Inferior parietal cortex (tissue), 1 donor: ENCODE measurements around the gene IL36B.

Source experiments
- DNase-seq: peaks from one replicate; pipeline ENCODE4 v3.0.0-alpha.2; 2016; ENCODE audit errors: extremely low spot score

The IL36B gene

DNA sequence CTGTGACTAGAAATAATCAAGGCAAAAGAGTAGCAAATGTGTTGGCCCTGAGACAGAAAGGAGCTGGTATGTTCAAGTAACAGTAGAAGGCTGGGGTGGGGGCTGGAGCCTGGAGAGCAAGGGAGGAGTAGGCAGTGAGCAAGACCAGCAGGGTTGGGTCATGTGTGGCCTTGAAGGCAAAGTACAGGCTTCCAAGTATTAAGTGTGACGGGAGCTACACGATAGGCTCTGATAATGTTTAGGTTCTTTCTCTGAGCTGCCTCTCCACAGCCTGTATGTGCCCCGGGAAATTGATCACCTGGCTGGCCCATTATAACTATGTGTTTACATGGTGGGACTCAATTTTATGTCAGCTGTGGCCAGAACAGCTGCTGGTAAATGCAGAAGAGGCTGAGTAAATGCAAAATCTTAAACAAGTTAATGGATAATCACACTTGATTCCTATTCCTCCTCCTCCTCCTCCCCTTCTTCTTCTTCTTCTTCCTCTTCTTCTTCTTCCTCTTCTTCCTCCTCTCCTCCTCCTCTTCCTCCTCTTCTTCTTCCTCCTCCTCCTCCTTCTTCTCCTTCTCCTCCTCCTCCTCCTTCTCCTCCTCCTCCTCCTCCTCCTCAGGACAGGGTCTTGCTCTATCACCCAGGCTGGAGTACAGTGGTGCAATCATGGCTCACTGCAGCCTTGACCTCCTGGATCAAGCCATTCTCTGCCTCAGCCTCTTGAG is 24.4 kb upstream of the IL36B start:
- no peak for DNase-seq

DNA sequence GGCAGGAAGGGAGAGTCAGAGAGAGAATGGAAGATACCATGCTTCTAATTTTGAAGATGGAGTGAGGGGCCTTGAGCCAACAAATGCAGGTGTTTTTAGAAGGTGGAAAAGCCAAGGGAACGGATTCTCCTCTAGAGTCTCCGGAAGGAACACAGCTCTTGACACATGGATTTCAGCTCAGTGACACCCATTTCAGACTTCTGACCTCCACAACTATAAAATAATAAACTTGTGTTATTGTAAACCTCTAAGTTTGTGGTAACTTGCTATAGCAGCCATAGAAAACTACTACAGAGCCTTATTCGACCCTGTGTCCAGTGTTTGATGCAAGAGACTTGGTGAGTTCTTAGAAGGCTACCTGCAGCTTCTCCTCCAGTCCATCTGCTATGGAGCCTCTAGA is 22.9 kb upstream of the IL36B start:
- DNase-seq = no peak

DNA sequence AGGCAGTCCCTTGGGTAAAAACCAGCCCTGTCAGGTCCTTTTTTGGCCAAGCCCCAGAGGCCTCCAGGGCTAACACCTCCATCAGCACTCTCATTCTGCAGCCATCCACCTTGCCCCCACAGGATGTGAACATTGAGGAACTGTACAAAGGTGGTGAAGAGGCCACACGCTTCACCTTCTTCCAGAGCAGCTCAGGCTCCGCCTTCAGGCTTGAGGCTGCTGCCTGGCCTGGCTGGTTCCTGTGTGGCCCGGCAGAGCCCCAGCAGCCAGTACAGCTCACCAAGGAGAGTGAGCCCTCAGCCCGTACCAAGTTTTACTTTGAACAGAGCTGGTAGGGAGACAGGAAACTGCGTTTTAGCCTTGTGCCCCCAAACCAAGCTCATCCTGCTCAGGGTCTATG is 22.4 kb upstream of the IL36B start:
- no peak for DNase-seq

DNA sequence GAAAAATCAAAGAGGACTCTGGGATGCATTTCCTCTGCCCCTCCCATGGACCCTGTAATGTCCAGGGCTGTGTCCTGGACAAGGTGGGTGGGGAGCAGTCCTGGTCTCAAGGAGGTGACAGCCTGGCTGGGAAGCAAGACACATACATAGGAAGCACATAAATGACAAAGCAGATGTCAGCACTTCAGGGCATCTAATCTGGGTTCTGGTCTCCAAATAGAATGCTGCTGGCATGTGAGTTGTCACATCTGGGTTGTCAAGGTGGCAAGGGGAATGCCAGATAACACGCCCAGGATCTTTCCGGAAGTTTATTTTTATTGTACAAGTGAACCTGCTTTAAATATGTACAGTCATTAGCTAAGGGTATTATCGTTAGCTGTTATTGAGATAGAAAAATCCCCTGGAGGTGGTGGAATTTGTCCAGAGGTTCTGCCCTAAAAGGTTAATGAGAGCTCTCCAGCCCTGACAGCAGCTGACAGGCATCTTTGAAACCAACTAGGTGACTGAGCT is 20.7 kb upstream of the IL36B start:
- no peak for DNase-seq

DNA sequence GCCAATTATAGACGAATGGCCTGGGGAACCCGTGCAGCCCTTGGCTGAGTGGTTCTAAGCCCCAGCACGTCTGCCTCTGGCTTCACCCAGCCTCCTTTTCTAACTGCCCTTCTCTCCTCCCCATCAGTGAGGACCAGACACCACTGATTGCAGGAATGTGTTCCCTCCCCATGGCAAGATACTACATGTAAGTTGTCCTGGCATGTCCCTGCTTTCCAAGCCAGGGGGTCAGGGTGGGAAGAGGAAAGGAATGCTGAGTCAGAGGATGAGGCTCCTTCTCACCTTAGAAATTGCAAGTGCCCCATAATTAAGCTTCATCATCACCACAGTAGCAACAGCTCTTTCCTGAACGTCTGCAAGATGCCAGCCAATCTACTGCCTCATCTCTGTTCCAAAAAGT is 19.9 kb upstream of the IL36B start:
- no peak for DNase-seq

DNA sequence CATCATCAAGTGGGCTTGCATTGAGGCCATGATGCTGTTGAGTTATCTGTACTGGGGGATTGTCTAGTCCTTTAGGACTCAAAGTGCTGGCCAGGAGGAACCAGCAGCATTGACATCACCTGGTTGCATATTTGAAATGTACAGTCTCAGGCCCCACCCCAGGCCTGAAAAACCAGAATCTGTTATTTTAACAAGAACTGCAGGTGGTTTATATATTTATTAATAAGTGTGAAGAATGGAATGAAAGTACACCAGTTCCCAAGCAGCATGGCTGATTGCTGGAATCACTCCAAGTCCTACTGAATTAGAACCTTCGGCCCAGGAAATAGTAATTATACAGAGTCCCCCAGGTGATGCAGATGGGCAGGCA is 17.9 kb upstream of the IL36B start:
- DNase-seq = no peak

DNA sequence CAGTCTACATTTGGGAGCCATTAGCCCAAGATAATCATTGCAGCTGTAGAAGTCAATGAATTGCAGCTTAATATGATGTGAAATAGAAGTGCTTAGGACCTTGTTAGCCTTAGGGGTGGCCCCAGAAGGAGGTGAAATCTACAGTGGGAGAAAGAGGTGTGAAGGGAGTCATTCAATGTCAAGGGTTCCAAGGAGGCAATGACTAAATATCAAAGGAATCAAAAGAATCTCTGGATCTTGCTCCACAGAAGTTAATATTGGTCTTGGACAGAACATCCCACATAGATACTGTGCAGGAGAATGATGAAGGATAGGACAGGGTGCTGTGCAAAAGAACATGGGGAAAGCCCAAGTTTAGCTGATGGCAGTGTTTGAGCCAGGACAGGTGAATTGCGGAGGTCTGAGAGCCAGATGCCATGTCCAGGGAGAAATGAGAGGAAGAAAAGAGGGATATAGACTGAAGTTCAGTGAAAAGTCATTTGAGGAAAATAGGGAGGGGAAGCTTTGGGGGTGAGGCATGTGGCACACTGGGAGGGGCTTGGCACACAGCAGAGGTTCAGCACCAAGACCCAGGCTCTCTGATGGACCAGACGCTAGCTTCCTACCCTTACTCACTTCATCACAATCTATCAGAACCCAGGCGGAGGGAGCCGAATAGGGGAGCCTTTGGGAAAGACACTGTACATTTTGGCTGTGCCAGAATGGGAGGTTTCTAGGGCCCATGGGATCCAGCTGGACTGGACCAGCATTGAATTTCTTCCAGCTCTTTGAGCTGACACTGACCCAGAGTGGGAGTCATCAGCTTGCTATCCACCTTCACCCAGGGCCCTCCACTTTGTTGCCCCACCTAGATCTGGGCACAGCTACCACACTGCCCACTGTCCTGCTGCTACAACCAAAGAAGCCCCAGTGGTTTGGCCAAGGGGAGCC is 17.3 kb upstream of the IL36B start:
- no peak for DNase-seq

DNA sequence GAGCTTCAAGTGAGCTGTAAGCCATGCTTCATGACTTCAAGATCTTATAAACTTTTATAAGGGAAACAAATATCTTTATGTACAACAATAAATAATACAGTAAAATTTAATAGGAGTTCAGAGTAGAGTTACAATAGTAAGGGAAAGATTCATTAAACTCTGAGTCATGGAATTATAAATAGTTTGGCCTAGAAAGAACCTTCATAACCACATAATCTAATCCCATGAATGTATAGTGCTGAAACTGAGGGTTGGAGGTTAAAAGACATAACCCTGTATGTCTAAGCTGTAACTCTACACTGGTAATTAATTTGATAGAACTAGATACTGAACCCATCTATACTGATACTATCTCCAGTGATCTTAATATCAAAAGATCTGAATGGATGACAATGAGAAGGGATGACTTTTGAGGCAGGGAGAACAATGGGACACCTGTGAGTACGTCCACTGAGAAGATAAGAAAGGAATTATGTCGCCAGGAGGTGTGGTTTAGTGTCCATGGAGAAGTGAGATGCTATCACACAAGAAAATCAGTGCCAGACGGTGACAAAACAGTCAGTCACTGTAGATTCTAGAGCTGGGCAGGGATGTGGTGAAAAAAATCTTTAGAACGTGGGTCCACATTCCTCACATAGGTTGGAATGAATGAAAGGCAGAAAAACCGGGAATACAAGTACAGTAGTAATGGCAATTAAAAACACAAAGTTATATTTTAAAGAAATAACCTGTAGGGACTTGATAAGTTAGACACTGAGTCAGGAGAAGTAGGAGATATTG is 16.2 kb upstream of the IL36B start:
- DNase-seq = no peak

DNA sequence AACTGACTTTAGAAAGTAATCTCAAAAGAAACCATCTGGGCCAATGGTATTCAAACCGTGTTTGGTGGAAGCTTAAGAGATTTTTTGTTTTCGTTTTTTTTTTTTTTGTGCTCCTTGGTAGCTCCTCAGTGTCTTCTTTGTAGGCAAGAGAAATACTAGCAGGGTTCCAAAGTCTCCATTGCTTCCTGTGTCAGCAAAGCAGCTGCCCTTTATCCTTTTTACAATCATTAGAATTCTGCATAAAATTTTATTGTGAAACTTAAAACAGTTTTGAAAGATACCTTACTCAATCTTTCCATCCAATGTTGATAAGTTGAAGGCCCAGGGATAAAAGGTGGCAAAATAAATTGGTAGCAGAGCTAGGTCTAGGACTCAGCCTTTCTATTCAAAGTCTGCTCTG is 15.6 kb upstream of the IL36B start:
- no peak for DNase-seq

DNA sequence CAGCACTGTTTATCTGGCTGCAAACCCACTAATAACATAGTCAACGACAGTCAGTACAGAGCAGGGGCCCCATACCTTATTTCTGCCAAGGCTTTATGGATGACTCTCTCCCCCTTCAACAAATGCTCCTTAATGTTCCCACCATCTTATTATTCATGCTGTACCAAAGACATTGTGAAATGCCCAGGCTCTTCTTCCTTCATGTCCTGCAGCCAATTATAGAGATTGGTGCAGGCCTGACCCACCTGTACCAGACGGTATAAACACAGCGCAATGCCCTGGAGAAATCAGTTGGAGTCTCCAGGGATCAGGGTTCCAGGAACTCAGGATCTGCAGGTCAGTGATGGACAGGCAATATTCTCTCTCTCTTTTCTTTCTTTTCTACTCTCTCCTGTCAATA is 15.0 kb upstream of the IL36B start, which contains the start of gene IL1F10:
Gene IL1F10 (plus strand): TSS at position 290 of the 400 bp plus-strand sequence. CDS start 4,769 bp downstream, outside the sequence.
- no peak for DNase-seq

DNA sequence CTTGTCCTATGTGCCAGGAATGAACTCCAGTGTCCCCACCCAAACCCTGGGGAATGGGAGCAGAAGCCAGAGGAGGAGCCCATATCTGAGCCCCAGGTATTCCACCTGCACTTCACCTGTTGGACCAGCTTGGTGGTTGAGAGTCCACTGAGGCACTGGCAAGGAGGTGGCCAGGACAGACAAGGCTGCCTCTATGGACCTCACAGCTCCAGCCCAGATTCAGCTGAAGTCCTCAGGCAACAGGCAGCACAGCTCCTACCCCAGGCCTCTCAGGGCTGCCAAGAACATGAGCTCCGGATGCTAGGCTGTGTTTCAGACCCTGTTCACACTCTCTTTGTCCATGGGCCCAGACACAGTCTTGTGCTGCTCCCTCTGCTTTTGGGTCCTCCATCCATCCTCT is 12.2 kb upstream of the IL36B start:
- no peak for DNase-seq

DNA sequence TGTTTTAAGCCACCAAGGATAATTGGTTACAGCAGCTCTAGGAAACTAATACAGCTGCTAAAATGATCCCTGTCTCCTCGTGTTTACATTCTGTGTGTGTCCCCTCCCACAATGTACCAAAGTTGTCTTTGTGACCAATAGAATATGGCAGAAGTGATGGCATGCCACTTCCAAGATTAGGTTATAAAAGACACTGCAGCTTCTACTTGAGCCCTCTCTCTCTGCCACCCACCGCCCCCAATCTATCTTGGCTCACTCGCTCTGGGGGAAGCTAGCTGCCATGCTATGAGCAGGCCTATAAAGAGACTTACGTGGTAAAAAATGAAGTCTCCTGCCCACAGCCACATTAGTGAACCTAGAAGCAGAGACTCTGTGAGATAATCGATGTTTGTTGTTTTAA is 11.6 kb upstream of the IL36B start:
- no peak for DNase-seq

DNA sequence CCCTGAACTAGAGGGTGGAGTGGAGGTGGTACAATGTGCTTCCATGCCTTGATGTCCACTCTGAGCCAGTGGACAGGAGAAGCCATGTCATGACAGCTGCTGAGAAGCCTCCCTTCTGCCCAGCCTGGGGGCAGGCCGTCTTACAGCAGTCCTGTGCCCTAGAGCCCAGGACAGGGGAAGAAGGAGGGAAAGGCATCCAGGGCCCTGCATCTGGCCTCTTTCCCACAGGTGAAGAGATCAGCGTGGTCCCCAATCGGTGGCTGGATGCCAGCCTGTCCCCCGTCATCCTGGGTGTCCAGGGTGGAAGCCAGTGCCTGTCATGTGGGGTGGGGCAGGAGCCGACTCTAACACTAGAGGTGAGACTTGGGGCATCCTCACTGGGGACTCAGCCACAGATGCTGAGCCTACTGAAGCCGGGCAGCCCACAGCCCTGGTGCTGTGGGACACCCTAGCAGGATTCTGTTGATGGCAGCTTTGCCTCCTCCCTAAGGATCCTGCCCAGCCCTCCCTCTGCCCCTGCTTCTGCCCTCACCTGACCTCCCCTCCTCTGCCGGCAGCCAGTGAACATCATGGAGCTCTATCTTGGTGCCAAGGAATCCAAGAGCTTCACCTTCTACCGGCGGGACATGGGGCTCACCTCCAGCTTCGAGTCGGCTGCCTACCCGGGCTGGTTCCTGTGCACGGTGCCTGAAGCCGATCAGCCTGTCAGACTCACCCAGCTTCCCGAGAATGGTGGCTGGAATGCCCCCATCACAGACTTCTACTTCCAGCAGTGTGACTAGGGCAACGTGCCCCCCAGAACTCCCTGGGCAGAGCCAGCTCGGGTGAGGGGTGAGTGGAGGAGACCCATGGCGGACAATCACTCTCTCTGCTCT is 9.5 kb upstream of the IL36B start:
- DNase-seq = no peak

DNA sequence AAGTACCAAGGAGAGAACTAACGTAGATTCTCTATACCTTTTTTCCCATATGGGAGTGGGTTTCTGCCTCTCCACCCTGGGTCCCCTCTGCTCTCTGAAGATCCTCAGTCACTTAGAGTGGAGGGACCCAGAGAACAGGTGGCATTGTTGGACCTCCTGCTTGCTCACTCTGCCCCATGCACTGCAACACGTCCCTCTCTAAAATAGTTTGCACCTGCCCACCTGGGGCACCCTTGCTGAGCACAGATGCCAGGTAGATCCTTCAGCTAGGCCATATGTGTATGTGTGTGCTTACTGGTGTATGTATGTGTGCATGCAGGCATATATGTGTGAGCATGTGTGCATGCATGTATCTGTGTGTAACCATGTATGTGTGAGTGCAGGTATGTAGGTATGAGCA is 8.6 kb upstream of the IL36B start:
- DNase-seq = no peak

DNA sequence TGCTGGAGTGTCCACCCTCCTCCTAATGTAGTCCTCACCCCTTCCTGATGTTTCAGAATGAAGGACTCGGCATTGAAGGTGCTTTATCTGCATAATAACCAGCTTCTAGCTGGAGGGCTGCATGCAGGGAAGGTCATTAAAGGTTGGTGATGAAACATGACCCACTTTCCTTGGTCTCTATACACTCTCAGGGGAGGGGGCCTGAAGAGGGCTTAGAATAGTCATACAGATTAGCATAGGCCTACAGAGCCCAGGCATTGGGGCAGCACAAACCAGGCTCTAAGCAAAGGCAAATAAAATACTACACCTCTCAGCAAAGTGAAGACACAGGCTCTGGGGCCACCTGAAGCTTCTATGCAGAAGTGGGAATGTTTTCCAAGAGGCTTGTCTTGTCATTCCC is 8.1 kb upstream of the IL36B start:
- no peak for DNase-seq

DNA sequence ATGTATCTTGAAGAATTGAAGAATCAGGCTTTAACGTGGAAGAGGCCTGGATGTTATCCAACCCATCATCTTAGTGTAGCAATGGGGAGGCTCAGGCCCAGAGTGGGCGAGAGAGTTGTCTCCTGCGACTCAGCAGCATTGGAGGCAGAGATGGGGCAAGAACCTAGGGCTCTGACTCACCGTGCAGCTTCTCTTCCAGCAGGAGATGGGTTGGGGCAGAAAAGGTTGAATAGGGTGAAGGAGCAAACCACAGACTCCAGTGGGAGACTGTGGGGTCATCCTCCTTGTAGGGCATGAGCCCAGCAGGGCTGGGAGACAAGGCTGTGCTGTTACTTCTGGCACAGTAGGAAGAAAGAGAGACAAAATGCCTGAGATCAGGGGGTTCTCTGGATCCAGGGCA is 7.7 kb upstream of the IL36B start:
- no peak for DNase-seq

DNA sequence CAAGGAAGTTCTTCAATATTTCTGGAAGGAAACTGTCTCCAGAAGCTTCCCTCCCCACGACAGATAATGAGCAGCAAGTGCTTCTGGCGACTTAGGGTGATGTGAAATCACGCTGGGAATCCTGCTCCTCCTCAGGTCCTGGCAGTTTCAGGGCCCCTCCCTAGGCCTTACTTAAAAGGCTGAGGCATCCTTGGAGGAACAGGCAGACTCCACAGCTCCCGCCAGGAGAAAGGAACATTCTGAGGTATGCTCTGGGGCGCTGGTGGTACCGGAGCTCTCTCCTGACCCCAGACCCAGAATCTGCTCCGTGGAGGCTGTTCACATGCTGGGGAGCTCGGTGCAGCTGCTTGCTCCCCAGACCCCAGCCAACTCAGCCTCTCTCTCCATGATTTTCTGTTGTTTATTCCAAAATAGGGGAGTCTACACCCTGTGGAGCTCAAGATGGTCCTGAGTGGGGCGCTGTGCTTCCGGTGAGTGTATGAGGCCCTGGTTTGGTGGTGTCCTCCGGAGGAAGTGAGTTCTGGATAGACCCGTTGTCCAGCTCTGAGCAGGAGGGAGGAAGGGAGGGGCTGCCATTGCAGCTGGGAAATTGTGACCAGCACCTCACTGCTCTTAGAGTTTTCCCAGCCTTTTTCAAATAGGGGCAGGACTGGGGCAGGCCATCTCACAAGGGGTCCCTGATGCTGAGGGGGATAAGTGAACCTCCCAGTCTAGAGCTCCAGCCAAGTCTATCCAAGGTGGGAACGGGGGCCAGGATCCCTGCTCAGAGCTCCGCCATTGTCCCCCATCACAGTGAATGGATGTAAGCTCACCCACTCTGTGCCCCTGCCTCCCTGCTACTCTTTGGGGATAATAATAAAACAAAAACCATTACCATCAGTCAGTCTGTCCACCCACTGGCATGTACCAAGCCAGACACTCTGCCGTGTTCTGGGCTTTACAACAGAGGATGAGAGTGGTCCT is 6.6 kb upstream of the IL36B start, which contains the start of gene IL36RN:
Gene IL36RN (plus strand): TSS at position 201 of the 963 bp plus-strand sequence. CDS start 241 bp downstream, at position 442.
- DNase-seq = no peak

DNA sequence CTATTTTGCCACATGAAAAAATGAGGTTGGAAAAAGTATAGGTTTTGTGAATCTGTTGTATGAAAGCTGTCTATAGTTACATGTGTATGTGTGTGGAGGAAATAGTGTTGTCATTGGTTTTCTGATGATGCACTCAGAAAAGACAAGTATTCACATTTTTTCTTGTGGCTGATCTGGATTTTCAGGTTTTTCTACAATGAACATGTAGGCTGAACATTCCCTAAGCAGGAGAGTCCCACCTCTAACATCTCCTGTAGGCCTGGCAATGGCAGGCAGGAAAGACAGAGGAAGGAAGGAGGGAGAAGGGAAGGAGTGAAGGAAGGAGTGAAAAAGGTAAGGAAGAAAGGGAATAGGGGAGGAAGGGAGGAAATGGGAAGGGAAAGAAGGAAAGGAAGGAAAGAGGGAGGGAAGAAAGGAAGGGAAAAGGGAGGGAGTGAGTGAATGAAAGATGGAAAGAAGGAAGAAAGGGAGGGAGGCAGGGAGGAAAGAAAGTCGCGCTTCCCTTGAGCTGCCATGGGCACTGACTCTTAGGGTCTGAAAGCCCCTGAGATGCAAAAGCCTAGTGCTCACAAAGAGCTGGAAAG is 5.8 kb upstream of the IL36B start:
- DNase-seq = no peak

DNA sequence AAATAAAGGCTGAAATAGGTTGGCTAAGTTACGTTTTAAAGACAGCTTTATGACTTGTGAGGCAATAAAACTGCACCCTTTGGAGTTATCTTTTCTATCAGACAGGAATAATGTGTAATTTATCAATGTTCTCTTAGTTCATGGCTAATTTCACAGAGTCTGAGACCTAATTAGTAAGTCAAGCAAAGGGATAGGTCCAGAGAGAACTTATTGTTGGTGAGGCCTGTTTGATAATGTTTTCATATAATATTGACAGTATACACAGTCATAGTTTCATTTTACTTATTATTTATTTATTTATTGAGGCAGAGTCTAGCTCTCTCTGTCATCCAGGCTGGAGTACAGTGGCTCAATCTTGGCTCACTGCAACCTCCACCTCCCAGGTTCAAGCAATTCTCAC is 4.5 kb upstream of the IL36B start:
- DNase-seq = no peak
